ENCODE data around the gene PLOD3. TPM values are rescaled to one million over a fixed set of nuclear protein-coding genes. Genes with fewer than 3 reads are reported as not detected.

The PLOD3 gene
- total RNA-seq, 1 experiment from 2014 or later, result 74.5 TPM

DNA sequence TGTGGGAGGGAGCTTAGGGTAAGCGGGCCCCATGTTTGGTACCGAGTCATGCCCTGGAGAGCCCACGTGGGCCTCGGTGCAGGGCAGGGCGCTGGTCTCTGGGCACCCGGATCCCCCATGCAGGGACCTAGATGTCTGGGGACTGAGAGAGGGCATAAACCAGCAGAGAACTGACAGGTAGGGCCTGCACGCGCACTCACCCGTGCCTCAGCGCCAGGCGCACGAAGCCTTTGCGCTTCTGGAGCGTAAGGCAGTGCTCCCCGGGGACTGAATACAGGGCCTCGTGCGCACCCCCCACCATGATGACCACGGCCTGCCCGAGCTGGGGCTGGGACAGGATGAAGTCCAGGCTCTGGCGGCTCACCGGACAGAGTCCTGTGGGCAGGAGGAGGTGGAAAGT, 19.4 kb downstream of the PLOD3 start:
- Histone ChIP-seq H2BK5ac (ENCODE audit: insufficient read length, low read length) (no peak overlapping the region), H3K9ac (ENCODE audit: extremely low read depth, insufficient read length, low read length) (no peak overlapping the region), H3K79me1 (ENCODE audit: insufficient read depth, low read depth, low read length, poor library complexity, severe bottlenecking) (no peaks in the 10 kb centered on the region), H4K20me1 (ENCODE audit: control insufficient read depth, insufficient read depth, insufficient read length) (no peaks in the 10 kb centered on the region), H4K91ac (ENCODE audit: insufficient read length, low read depth, low read length) (no peak overlapping the region), H2BK12ac (ENCODE audit: insufficient read length, low read depth, low read length) (no peak overlapping the region), H2AFZ (ENCODE audit: low read length) (no peak overlapping the region), H3K56ac (ENCODE audit: insufficient read length, low read depth, low read length) (no peak overlapping the region), H2BK20ac (ENCODE audit: low read depth, low read length, poor library complexity, severe bottlenecking) (no peak overlapping the region), H4K5ac (ENCODE audit: insufficient read length, low read depth, low read length) (no peak overlapping the region), H4K8ac (replicated peaks; ENCODE audit: insufficient read length, low read depth, low read length) (no peak overlapping the region), H3K14ac (ENCODE audit: insufficient read depth, low read length) (no peak overlapping the region), H2BK120ac (ENCODE audit: low read depth, low read length, poor library complexity, severe bottlenecking) (no peak overlapping the region), H2BK15ac (ENCODE audit: low read depth, low read length) (no peak overlapping the region), H3K18ac (ENCODE audit: insufficient read length, low read depth, low read length) (no peak overlapping the region), H3K4me1 (ENCODE audit: insufficient read depth, low read length) (no peaks in the 10 kb centered on the region; the same call in 1 of the 2 replicates), H3T11ph (ENCODE audit: low read length) (no peak overlapping the region), H3K9me3 (ENCODE audit: control insufficient read depth, low read depth, low read length) (no peaks in the 10 kb centered on the region), H3K4ac (ENCODE audit: low read depth, low read length) (no peak overlapping the region), H3K23me2 (ENCODE audit: insufficient read length, low read depth, low read length, poor library complexity, severe bottlenecking) (peaks cover 3% of the 10 kb centered on the region), H3K27me3 (ENCODE audit: insufficient read depth, low read length) (no peaks in the 10 kb centered on the region), H3K4me2 (ENCODE audit: insufficient read depth, insufficient read length, low read length) (no peak overlapping the region), H2AK5ac (ENCODE audit: insufficient read length, low read length) (no peak overlapping the region), H3K23ac (ENCODE audit: insufficient read length, low read depth, low read length) (no peak overlapping the region), H3K27ac (ENCODE audit: insufficient read length, low read depth, low read length) (no peak overlapping the region), H3K79me2 (ENCODE audit: insufficient read depth, low read length) (no peaks in the 10 kb centered on the region)
- no peak for DNase-seq
- Mint-ChIP-seq H3K27ac (no peak overlapping the region), H3K27me3 (ENCODE audit: low read depth) (peaks cover 11% of the 10 kb centered on the region), H3K9me3 (no peaks in the 10 kb centered on the region), H3K36me3 (ENCODE audit: insufficient read depth in 1 of 3, low read depth in 3 of 3) (no peaks in the 10 kb centered on the region), H3K4me3 (no peak overlapping the region), H3K4me1 (peaks cover 14 to 19% of the 10 kb centered on the region in 2 experiments)
- no CpG with 5 or more reads among the region's 21 CpGs for WGBS (ENCODE audit: extremely low coverage, insufficient read length, low lambda C conversion rate)
- TF ChIP-seq, protein P1, sequence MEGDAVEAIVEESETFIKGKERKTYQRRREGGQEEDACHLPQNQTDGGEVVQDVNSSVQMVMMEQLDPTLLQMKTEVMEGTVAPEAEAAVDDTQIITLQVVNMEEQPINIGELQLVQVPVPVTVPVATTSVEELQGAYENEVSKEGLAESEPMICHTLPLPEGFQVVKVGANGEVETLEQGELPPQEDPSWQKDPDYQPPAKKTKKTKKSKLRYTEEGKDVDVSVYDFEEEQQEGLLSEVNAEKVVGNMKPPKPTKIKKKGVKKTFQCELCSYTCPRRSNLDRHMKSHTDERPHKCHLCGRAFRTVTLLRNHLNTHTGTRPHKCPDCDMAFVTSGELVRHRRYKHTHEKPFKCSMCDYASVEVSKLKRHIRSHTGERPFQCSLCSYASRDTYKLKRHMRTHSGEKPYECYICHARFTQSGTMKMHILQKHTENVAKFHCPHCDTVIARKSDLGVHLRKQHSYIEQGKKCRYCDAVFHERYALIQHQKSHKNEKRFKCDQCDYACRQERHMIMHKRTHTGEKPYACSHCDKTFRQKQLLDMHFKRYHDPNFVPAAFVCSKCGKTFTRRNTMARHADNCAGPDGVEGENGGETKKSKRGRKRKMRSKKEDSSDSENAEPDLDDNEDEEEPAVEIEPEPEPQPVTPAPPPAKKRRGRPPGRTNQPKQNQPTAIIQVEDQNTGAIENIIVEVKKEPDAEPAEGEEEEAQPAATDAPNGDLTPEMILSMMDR (conservative IDR thresholded peaks at IDR 0.05), result no peak

Measured in H9 (cell line).